ENCODE data around the gene SMARCB1. TPM values are rescaled to one million over a fixed set of nuclear protein-coding genes. Genes with fewer than 3 reads are reported as not detected.
"Not testable (repeated sequence)": the region's sequence is repeated elsewhere in the genome, so short reads cannot be mapped to it uniquely, and the experiment has no call there.

SMARCB1 gene
- polyA plus RNA-seq, 4 donors: 29.3 to 87.6 (median 55.2) TPM

GRCh38 chr22:23850136-23850611 lies 63.4 kb downstream of the SMARCB1 start:
- WGBS, 3 donors: 19 to 67% (median 30%) methylated on average over 16 of the region's 16 CpGs
- DNase-seq (peak; percentile 31 to 43), FAIRE-seq (no peak)
- Histone ChIP-seq H3K36me3 (ENCODE audit: control insufficient read depth in 3 of 3, insufficient read depth in 2 of 3, low read depth in 1 of 3, low read length in 3 of 3) (no peaks in the 10 kb centered on the region), H3K27me3 (ENCODE audit: control insufficient read depth in 3 of 3, insufficient read depth in 3 of 3, low read length in 3 of 3) (peaks cover 0 to 13% (median 0%) of the 10 kb centered on the region in 3 donors), H3K9me3 (ENCODE audit: control insufficient read depth in 2 of 2, insufficient read depth in 1 of 2, low read depth in 1 of 2, low read length in 1 of 2) (no peaks in the 10 kb centered on the region), H3K4me1 (ENCODE audit: control insufficient read depth in 3 of 3, insufficient read depth in 2 of 3, low read depth in 1 of 3, low read length in 2 of 3) (peaks cover 0 to 23% (median 0%) of the 10 kb centered on the region in 3 donors), H3K27ac (ENCODE audit: low read depth in 1 of 3, low read length in 2 of 3) (no peak overlapping the region), H3K4me3 (ENCODE audit: low read depth in 1 of 3, low read length in 3 of 3) (no peak overlapping the region)

- no peak for FAIRE-seq
- H3K4me1 ChIP-seq (ENCODE audit: control insufficient read depth in 3 of 3, insufficient read depth in 2 of 3, low read depth in 1 of 3, low read length in 2 of 3): peaks cover 0 to 9% (median 2%) of the 10 kb centered on the region in 3 donors
Observed at GRCh38 chr22:23856721-23857605, 70.2 kb downstream of the SMARCB1 start.

GRCh38 chr22:23857606-23858483 lies 71.1 kb downstream of the SMARCB1 start, which contains the start of gene SLC2A11:
SLC2A11 (plus strand) TSS chr22:23857875; CDS start chr22:23858000, 125 bp downstream.
- FAIRE-seq: no peak
- 1% methylated on average over 51 to 60 of the region's 60 CpGs for WGBS, 3 donors
- peak; percentile 99 to 100 for DNase-seq

More at GRCh38 chr22:23856721-23857605, 70.2 kb downstream of the SMARCB1 start:
- DNase-seq: peak; percentile 31 to 77
- peaks cover 0 to 3% (median 0%) of the 10 kb centered on the region in 3 donors for H3K27me3 ChIP-seq (ENCODE audit: control insufficient read depth in 3 of 3, insufficient read depth in 3 of 3, low read length in 3 of 3)
- peak overlapping the region; percentile 6 to 93 (median 81) for H3K27ac ChIP-seq (ENCODE audit: low read depth in 1 of 3, low read length in 2 of 3)
- peaks cover 0 to 1% (median 0%) of the 10 kb centered on the region in 3 donors for H3K36me3 ChIP-seq (ENCODE audit: control insufficient read depth in 3 of 3, insufficient read depth in 2 of 3, low read depth in 1 of 3, low read length in 3 of 3)
- no peaks in the 10 kb centered on the region for H3K9me3 ChIP-seq (ENCODE audit: control insufficient read depth in 2 of 2, insufficient read depth in 1 of 2, low read depth in 1 of 2, low read length in 1 of 2)
- 1 to 3% (median 2%) methylated on average over 48 to 58 of the region's 58 CpGs for WGBS, 3 donors
- H3K4me3 ChIP-seq (ENCODE audit: low read depth in 1 of 3, low read length in 3 of 3): peak overlapping the region; percentile 61 to 85 (median 65)

DNA sequence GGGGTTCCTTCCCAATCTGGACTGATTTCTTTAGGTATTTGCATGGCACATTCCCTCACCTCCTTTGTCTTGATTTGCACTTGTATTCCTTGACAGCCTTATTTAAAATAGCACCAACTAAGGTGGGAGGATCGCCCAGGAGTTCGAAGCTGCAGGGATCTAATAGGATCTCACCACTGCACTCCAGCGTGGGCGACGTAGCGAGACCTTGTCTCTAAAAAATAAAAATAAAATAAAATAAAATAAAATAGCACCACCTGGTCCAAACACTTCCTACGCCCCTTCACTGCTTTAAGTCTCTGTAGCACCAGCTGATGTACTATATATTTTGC lies 71.7 kb downstream of the SMARCB1 start:
- no peaks in the 10 kb centered on the region for H3K9me3 ChIP-seq (ENCODE audit: control insufficient read depth in 2 of 2, insufficient read depth in 1 of 2, low read depth in 1 of 2, low read length in 1 of 2)
- 30 to 64% (median 48%) methylated on average over 7 of the region's 7 CpGs for WGBS, 3 donors
- peak overlapping the region in 2 of 3 donors; percentile 65 to 85 for H3K4me3 ChIP-seq (ENCODE audit: low read depth in 1 of 3, low read length in 3 of 3)
- no peaks in the 10 kb centered on the region for H3K27me3 ChIP-seq (ENCODE audit: control insufficient read depth in 3 of 3, insufficient read depth in 3 of 3, low read length in 3 of 3)
- FAIRE-seq (no peak), DNase-seq (no peak)
- peaks cover 0 to 9% (median 0%) of the 10 kb centered on the region in 3 donors for H3K36me3 ChIP-seq (ENCODE audit: control insufficient read depth in 3 of 3, insufficient read depth in 2 of 3, low read depth in 1 of 3, low read length in 3 of 3)
- peaks cover 0 to 9% (median 2%) of the 10 kb centered on the region in 3 donors for H3K4me1 ChIP-seq (ENCODE audit: control insufficient read depth in 3 of 3, insufficient read depth in 2 of 3, low read depth in 1 of 3, low read length in 2 of 3)
- peak overlapping the region in 2 of 3 donors; percentile 81 to 93 for H3K27ac ChIP-seq (ENCODE audit: low read depth in 1 of 3, low read length in 2 of 3)

More at GRCh38 chr22:23857606-23858483, 71.1 kb downstream of the SMARCB1 start, which contains the start of gene SLC2A11:
- Histone ChIP-seq H3K36me3 (ENCODE audit: control insufficient read depth in 3 of 3, insufficient read depth in 2 of 3, low read depth in 1 of 3, low read length in 3 of 3) (peaks cover 0 to 3% (median 0%) of the 10 kb centered on the region in 3 donors), H3K27ac (ENCODE audit: low read depth in 1 of 3, low read length in 2 of 3) (peak within 1 kb of the TSS; percentile 72 to 93 (median 81)), H3K4me3 (ENCODE audit: low read depth in 1 of 3, low read length in 3 of 3) (peak within 1 kb of the TSS; percentile 61 to 85 (median 65)), H3K9me3 (ENCODE audit: control insufficient read depth in 2 of 2, insufficient read depth in 1 of 2, low read depth in 1 of 2, low read length in 1 of 2) (no peaks in the 10 kb centered on the region), H3K4me1 (ENCODE audit: control insufficient read depth in 3 of 3, insufficient read depth in 2 of 3, low read depth in 1 of 3, low read length in 2 of 3) (peaks cover 0 to 9% (median 2%) of the 10 kb centered on the region in 3 donors), H3K27me3 (ENCODE audit: control insufficient read depth in 3 of 3, insufficient read depth in 3 of 3, low read length in 3 of 3) (no peaks in the 10 kb centered on the region)

DNA sequence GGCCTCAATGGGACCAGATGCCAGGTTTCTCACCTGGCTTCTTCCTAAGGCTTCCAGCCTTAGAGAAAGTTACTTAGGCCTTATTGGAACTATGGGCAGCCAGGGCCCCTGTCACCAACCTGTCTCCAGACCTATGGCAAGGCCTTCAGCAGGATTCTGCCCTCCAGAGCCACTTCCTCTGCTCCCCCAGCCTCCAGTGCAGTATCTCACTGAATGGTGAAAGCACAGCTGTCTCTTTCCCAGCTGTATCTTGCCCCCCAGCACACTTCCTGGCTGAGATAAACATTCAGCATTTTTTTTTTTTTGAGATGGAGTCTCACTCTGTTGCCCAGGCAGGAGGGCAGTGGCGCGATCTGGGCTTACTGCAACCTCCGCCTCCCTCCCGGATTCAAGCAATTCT lies 72.4 kb downstream of the SMARCB1 start:
- no peak for DNase-seq
- Histone ChIP-seq H3K36me3 (ENCODE audit: control insufficient read depth in 3 of 3, insufficient read depth in 2 of 3, low read depth in 1 of 3, low read length in 3 of 3) (peaks cover 0 to 14% (median 0%) of the 10 kb centered on the region in 3 donors), H3K4me3 (ENCODE audit: low read depth in 1 of 3, low read length in 3 of 3) (no peak overlapping the region), H3K27me3 (ENCODE audit: control insufficient read depth in 3 of 3, insufficient read depth in 3 of 3, low read length in 3 of 3) (no peaks in the 10 kb centered on the region), H3K27ac (ENCODE audit: low read depth in 1 of 3, low read length in 2 of 3) (no peak overlapping the region), H3K4me1 (ENCODE audit: control insufficient read depth in 3 of 3, insufficient read depth in 2 of 3, low read depth in 1 of 3, low read length in 2 of 3) (peaks cover 0 to 9% (median 2%) of the 10 kb centered on the region in 3 donors), H3K9me3 (ENCODE audit: control insufficient read depth in 2 of 2, insufficient read depth in 1 of 2, low read depth in 1 of 2, low read length in 1 of 2) (no peaks in the 10 kb centered on the region)
- FAIRE-seq: no peak
- 93 to 99% (median 96%) methylated on average over 4 of the region's 4 CpGs for WGBS, 3 donors

- H3K27ac ChIP-seq (ENCODE audit: low read depth in 1 of 3, low read length in 2 of 3); FAIRE-seq; H3K4me1 ChIP-seq (ENCODE audit: control insufficient read depth in 3 of 3, insufficient read depth in 2 of 3, low read depth in 1 of 3, low read length in 2 of 3); H3K27me3 ChIP-seq (ENCODE audit: control insufficient read depth in 3 of 3, insufficient read depth in 3 of 3, low read length in 3 of 3); H3K9me3 ChIP-seq (ENCODE audit: control insufficient read depth in 2 of 2, insufficient read depth in 1 of 2, low read depth in 1 of 2, low read length in 1 of 2); H3K4me3 ChIP-seq (ENCODE audit: low read depth in 1 of 3, low read length in 3 of 3); DNase-seq: not testable (repeated sequence)
- 92 to 97% (median 92%) methylated on average over 8 of the region's 8 CpGs for WGBS, 3 donors
- peaks cover 0 to 17% (median 0%) of the 10 kb centered on the region in 3 donors for H3K36me3 ChIP-seq (ENCODE audit: control insufficient read depth in 3 of 3, insufficient read depth in 2 of 3, low read depth in 1 of 3, low read length in 3 of 3)
Observed at GRCh38 chr22:23860187-23860586, 73.4 kb downstream of the SMARCB1 start.

- peaks cover 0 to 9% (median 2%) of the 10 kb centered on the region in 3 donors for H3K4me1 ChIP-seq (ENCODE audit: control insufficient read depth in 3 of 3, insufficient read depth in 2 of 3, low read depth in 1 of 3, low read length in 2 of 3)
- H3K27ac ChIP-seq (ENCODE audit: low read depth in 1 of 3, low read length in 2 of 3): no peak overlapping the region
- H3K9me3 ChIP-seq (ENCODE audit: control insufficient read depth in 2 of 2, insufficient read depth in 1 of 2, low read depth in 1 of 2, low read length in 1 of 2): no peaks in the 10 kb centered on the region
- FAIRE-seq (no peak), DNase-seq (peak; percentile 41 to 72)
- no peak overlapping the region for H3K4me3 ChIP-seq (ENCODE audit: low read depth in 1 of 3, low read length in 3 of 3)
- 69 to 83% (median 80%) methylated on average over 3 of the region's 3 CpGs for WGBS, 3 donors
- H3K36me3 ChIP-seq (ENCODE audit: control insufficient read depth in 3 of 3, insufficient read depth in 2 of 3, low read depth in 1 of 3, low read length in 3 of 3): peaks cover 0 to 21% (median 0%) of the 10 kb centered on the region in 3 donors
- H3K27me3 ChIP-seq (ENCODE audit: control insufficient read depth in 3 of 3, insufficient read depth in 3 of 3, low read length in 3 of 3): no peaks in the 10 kb centered on the region
Observed at GRCh38 chr22:23862103-23862502, 75.3 kb downstream of the SMARCB1 start.
